GM12874 (cell line): ENCODE measurements around the gene CCNK.

Source experiments
- CTCF ChIP-seq: IDR thresholded peaks from 2 replicates; pipeline ENCODE4 v1.5.1; 2011; ENCODE audit warnings: low read depth, mild to moderate bottlenecking, control low read depth, low read length, moderate library complexity; ENCODE audit not compliant: insufficient read depth

Gene CCNK

GRCh38 chr14:99475660-99476059, 5.5 kb upstream of the CCNK start:
- TF ChIP-seq CTCF, result no peak

- no peak for TF ChIP-seq CTCF
Observed at GRCh38 chr14:99476864-99477263, 4.3 kb upstream of the CCNK start.

- TF ChIP-seq CTCF, result no peak
Observed at GRCh38 chr14:99478128-99478527, 3.1 kb upstream of the CCNK start.

GRCh38 chr14:99479160-99479905, 1.9 kb upstream of the CCNK start:
- no peak for TF ChIP-seq CTCF

- TF ChIP-seq CTCF, result no peak
Observed at GRCh38 chr14:99479906-99480869, 1.0 kb upstream of the CCNK start, which contains the start of gene SETD3. TSS of gene SETD3 (minus strand) at chr14:99480859. CDS start at chr14:99465805, 15,054 bp downstream.

- TF ChIP-seq CTCF, result no peak
Observed at GRCh38 chr14:99481745-99482099, 513 bp downstream of the CCNK start.

- no peak for TF ChIP-seq CTCF
Observed at GRCh38 chr14:99484106-99484505, 2.9 kb downstream of the CCNK start.
